ENCODE measurements around the gene FAM107A.
A peak's percentile ranks its signal among the peaks of the same experiment; 100 is the strongest.

The FAM107A gene

GRCh38 chr3:58594117-58594516, 16.9 kb upstream of the FAM107A start:
- DNase-seq (ENCODE audit: low read depth in 2 of 2, low spot score in 1 of 2), result no peak

- DNase-seq (ENCODE audit: low read depth in 2 of 2, low spot score in 1 of 2), result no peak
Measured at GRCh38 chr3:58591517-58592510, 14.6 kb upstream of the FAM107A start.

GRCh38 chr3:58588030-58588614, 10.9 kb upstream of the FAM107A start:
- no peak for DNase-seq (ENCODE audit: low read depth in 2 of 2, low spot score in 1 of 2)

GRCh38 chr3:58586776-58587192, 9.6 kb upstream of the FAM107A start:
- no peak for DNase-seq (ENCODE audit: low read depth in 2 of 2, low spot score in 1 of 2)

GRCh38 chr3:58585994-58586393, 8.8 kb upstream of the FAM107A start:
- DNase-seq (ENCODE audit: low read depth in 2 of 2, low spot score in 1 of 2), result no peak

GRCh38 chr3:58585005-58585786, 8.0 kb upstream of the FAM107A start:
- DNase-seq (ENCODE audit: low read depth in 2 of 2, low spot score in 1 of 2), result peak in 1 of 2 donors; percentile 6

GRCh38 chr3:58584690-58585004, 7.5 kb upstream of the FAM107A start:
- no peak for DNase-seq (ENCODE audit: low read depth in 2 of 2, low spot score in 1 of 2)

- no peak for DNase-seq (ENCODE audit: low read depth in 2 of 2, low spot score in 1 of 2)
Measured at GRCh38 chr3:58581328-58582091, 4.3 kb upstream of the FAM107A start.

- no peak for DNase-seq (ENCODE audit: low read depth in 2 of 2, low spot score in 1 of 2)
Measured at GRCh38 chr3:58580826-58581327, 3.7 kb upstream of the FAM107A start.

- DNase-seq (ENCODE audit: low read depth in 2 of 2, low spot score in 1 of 2), result no peak
Measured at GRCh38 chr3:58578873-58579272, 1.7 kb upstream of the FAM107A start.

GRCh38 chr3:58576716-58577115, 475 bp downstream of the FAM107A start:
- DNase-seq (ENCODE audit: low read depth in 2 of 2, low spot score in 1 of 2), result no peak

GRCh38 chr3:58575971-58576652, 1.1 kb downstream of the FAM107A start:
- DNase-seq (ENCODE audit: low read depth in 2 of 2, low spot score in 1 of 2), result no peak

GRCh38 chr3:58574682-58575081, 2.5 kb downstream of the FAM107A start:
- DNase-seq (ENCODE audit: low read depth in 2 of 2, low spot score in 1 of 2), result no peak

- no peak for DNase-seq (ENCODE audit: low read depth in 2 of 2, low spot score in 1 of 2)
Measured at GRCh38 chr3:58574106-58574505, 3.1 kb downstream of the FAM107A start.

- no peak for DNase-seq (ENCODE audit: low read depth in 2 of 2, low spot score in 1 of 2)
Measured at GRCh38 chr3:58573640-58574039, 3.6 kb downstream of the FAM107A start.

GRCh38 chr3:58572634-58573230, 4.5 kb downstream of the FAM107A start:
- no peak for DNase-seq (ENCODE audit: low read depth in 2 of 2, low spot score in 1 of 2)

GRCh38 chr3:58572013-58572633, 5.1 kb downstream of the FAM107A start:
- DNase-seq (ENCODE audit: low read depth in 2 of 2, low spot score in 1 of 2), result no peak

GRCh38 chr3:58570851-58571250, 6.3 kb downstream of the FAM107A start:
- DNase-seq (ENCODE audit: low read depth in 2 of 2, low spot score in 1 of 2), result no peak

- no peak for DNase-seq (ENCODE audit: low read depth in 2 of 2, low spot score in 1 of 2)
Measured at GRCh38 chr3:58569287-58570001, 7.7 kb downstream of the FAM107A start.
